GM12878 (cell line): ENCODE data around the gene TUBD1. TPM values are rescaled to one million over a fixed set of nuclear protein-coding genes. Genes with fewer than 3 reads are reported as not detected.

Experiments used
- BHLHE40 ChIP-seq, 2 experiments: fragments of 450-650 bp in 1 of 2; IDR thresholded peaks; 2 replicates each; pipeline ENCODE4 v1.6.1; 2011 to 2017; ENCODE audit warnings: low read depth in 2 of 2, borderline replicate concordance in 1 of 2, improper control_type of control experiment in 1 of 2, low read length in 1 of 2, mild to moderate bottlenecking in 1 of 2
- CBFB ChIP-seq: IDR thresholded peaks from 2 replicates; pipeline ENCODE4 v1.6.1; 2016; ENCODE audit warnings: antibody characterized with exemption, low read depth
- GATAD2B ChIP-seq: fragments of 450-650 bp; conservative IDR thresholded peaks from 2 replicates; pipeline ENCODE4 v1.6.1; 2017; ENCODE audit warnings: low read depth, mild to moderate bottlenecking, moderate library complexity
- LARP7 ChIP-seq: fragments of 450-650 bp; IDR thresholded peaks from 2 replicates; pipeline ENCODE4 v1.6.1; 2017; ENCODE audit warnings: mild to moderate bottlenecking
- MAX ChIP-seq: IDR thresholded peaks from 2 replicates; pipeline ENCODE4 v1.6.1; 2012; ENCODE audit warnings: low read depth, low read length, improper control_type of control experiment
- MXI1 ChIP-seq: fragments of 150-350 bp; IDR thresholded peaks from 2 replicates; pipeline ENCODE4 v1.6.1; 2011; ENCODE audit warnings: low read depth, mild to moderate bottlenecking, inconsistent platforms, low read length, improper control_type of control experiment
- NBN ChIP-seq: fragments of 450-650 bp; IDR thresholded peaks from 2 replicates; pipeline ENCODE4 v1.6.1; 2016
- NFXL1 ChIP-seq: fragments of 450-650 bp; IDR thresholded peaks from 2 replicates; pipeline ENCODE4 v1.6.1; 2017; ENCODE audit warnings: antibody characterized with exemption, mild to moderate bottlenecking, borderline replicate concordance
- SIN3A ChIP-seq: IDR thresholded peaks from 2 replicates; pipeline ENCODE4 v1.6.1; 2012; ENCODE audit warnings: low read depth, low read length, improper control_type of control experiment
- SMAD5 ChIP-seq: IDR thresholded peaks from 2 replicates; pipeline ENCODE4 v1.6.1; 2016; ENCODE audit warnings: antibody characterized with exemption, low read depth
- TCF12 ChIP-seq: IDR thresholded peaks from 2 replicates; pipeline ENCODE4 v1.6.1; 2011; ENCODE audit warnings: low read depth, mild to moderate bottlenecking, low read length
- ZBTB33 ChIP-seq: fragments of 450-650 bp; IDR thresholded peaks from 2 replicates; pipeline ENCODE4 v1.6.1; 2017; ENCODE audit warnings: mild to moderate bottlenecking
- polyA plus RNA-seq, 11 experiments: library from polyadenylated mRNA; depleted of rRNA in 4 of 11; unstranded in 6 of 11; stranded (reverse) in 5 of 11; fragments of >200 nt; fragmentation: Nextera tagmentation in 4 of 11; fragmentation: Illumina TruSeq in 1 of 11; extraction: Ambion mirVana in 4 of 11; extraction: Trizol in 1 of 11; gene quantifications; 1 replicate in 1 of 11; 2 replicates in 10 of 11; pipeline versions ENCODE4 v1.2.1 to v1.2.3, GENCODE V29; 2011 to 2016; ENCODE audit warnings: inconsistent platforms in 2 of 11, missing spikeins in 2 of 11, low read depth in 1 of 11
- total RNA-seq, 4 experiments: library from RNA; depleted of rRNA in 3 of 4; stranded (reverse); fragments of >200 nt in 3 of 4; fragmentation: Illumina TruSeq in 1 of 4; extraction: Trizol in 1 of 4; gene quantifications; 2 replicates each; pipeline versions ENCODE4 v1.2.1 to v1.2.3, GENCODE V29; 2013 to 2021
- TF ChIP-seq, protein P1 (sequence below): IDR thresholded peaks from 2 replicates; pipeline ENCODE4 v1.6.1; 2012; ENCODE audit warnings: low read depth, low read length, improper control_type of control experiment

Gene TUBD1
- total and polyA plus RNA-seq, 10 of the 15 experiments (the other 5 are each of a cell fraction or from before 2014, with no cell fraction given): 5.3 to 10.8 (median 8.3) TPM

GRCh38 chr17:59892251-59892923, 356 bp downstream of the TUBD1 start (continued):
- TF ChIP-seq, protein P1, sequence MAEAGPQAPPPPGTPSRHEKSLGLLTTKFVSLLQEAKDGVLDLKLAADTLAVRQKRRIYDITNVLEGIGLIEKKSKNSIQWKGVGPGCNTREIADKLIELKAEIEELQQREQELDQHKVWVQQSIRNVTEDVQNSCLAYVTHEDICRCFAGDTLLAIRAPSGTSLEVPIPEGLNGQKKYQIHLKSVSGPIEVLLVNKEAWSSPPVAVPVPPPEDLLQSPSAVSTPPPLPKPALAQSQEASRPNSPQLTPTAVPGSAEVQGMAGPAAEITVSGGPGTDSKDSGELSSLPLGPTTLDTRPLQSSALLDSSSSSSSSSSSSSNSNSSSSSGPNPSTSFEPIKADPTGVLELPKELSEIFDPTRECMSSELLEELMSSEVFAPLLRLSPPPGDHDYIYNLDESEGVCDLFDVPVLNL: 0 out of 2 replicates have a peak, but pooled peaks have one; percentile 10
- TF ChIP-seq MXI1: peak; percentile 7; the same call in 1 of the 2 replicates
- no peak for TF ChIP-seq GATAD2B
- peak; percentile 74; the same call in 1 of the 2 replicates for TF ChIP-seq SIN3A
- peak; percentile 40; the same call in 1 of the 2 replicates for TF ChIP-seq LARP7
- peak; percentile 31; the same call in 1 of the 2 replicates for TF ChIP-seq ZBTB33
- TF ChIP-seq CBFB: 0 out of 2 replicates have a peak, but pooled peaks have one; percentile 6
- no peak for TF ChIP-seq BHLHE40 (IDR thresholded peaks at IDR 0.05; ENCODE audit: borderline replicate concordance in 1 of 2, low read depth in 2 of 2, low read length in 1 of 2)
- TF ChIP-seq NFXL1: peak; percentile 79; the same call in 1 of the 2 replicates
- no peak for TF ChIP-seq SMAD5
- TF ChIP-seq TCF12: 0 out of 2 replicates have a peak, but pooled peaks have one; percentile 14
- TF ChIP-seq NBN: 0 out of 2 replicates have a peak, but pooled peaks have one; percentile 20
- no peak for TF ChIP-seq MAX
